Thymus (tissue), 11 donors: ENCODE data around the gene PPIL1. TPM values are rescaled to one million over a fixed set of nuclear protein-coding genes. Genes with fewer than 3 reads are reported as not detected.

Source experiments
- DNase-seq, 9 donors: peaks; one replicate each; pipeline ENCODE4 v3.0.0-alpha.2; 2013; ENCODE audit warnings: low spot score in 9 of 9, low read depth in 6 of 9, missing footprints in 1 of 9
- H3K27ac ChIP-seq, 2 donors: one replicate each; pipeline ENCODE4 v1.5.1; 2013; ENCODE audit warnings: control low read depth in 1 of 2, low read depth in 1 of 2, low read length in 1 of 2, mild to moderate bottlenecking in 1 of 2, moderate library complexity in 1 of 2
- H3K27me3 ChIP-seq, 2 donors: one replicate each; pipeline ENCODE4 v1.5.1; 2013; ENCODE audit warnings: low read length in 1 of 2; ENCODE audit not compliant: control insufficient read depth in 2 of 2, insufficient read depth in 1 of 2
- H3K36me3 ChIP-seq, 2 donors: one replicate each; pipeline ENCODE4 v1.5.1; 2013; ENCODE audit warnings: low read length in 1 of 2, mild to moderate bottlenecking in 1 of 2, moderate library complexity in 1 of 2; ENCODE audit not compliant: control insufficient read depth in 2 of 2, insufficient read depth in 2 of 2
- H3K4me1 ChIP-seq, 2 donors: one replicate each; pipeline ENCODE4 v1.5.1; 2013; ENCODE audit warnings: low read length in 2 of 2; ENCODE audit not compliant: control insufficient read depth in 2 of 2, insufficient read depth in 2 of 2
- H3K4me3 ChIP-seq, 2 donors: one replicate each; pipeline ENCODE4 v1.5.1; 2013; ENCODE audit warnings: low read length in 2 of 2, control low read depth in 1 of 2, mild to moderate bottlenecking in 1 of 2
- H3K9me3 ChIP-seq, 2 donors: one replicate each; pipeline ENCODE4 v1.5.1; 2013; ENCODE audit warnings: low read length in 1 of 2, mild to moderate bottlenecking in 1 of 2; ENCODE audit not compliant: control insufficient read depth in 2 of 2, insufficient read depth in 1 of 2
- WGBS: extraction: QIAGEN DNeasy Blood & Tissue Kit; methylation state at CpG from one replicate; pipeline ENCODE4 v1.1.7; 2013; 5-methylcytosine and 5-hydroxymethylcytosine counted together
- polyA plus RNA-seq: library from polyadenylated mRNA; stranded (reverse); fragments of 200-250 nt; gene quantifications from one replicate; pipeline ENCODE4 v1.2.3, GENCODE V29; 2013
- total RNA-seq: library from RNA; stranded (reverse); fragments of 120-200 nt; gene quantifications from one replicate; pipeline ENCODE4 v1.2.4, GENCODE V29; 2013
- donor health status: healthy.

The PPIL1 gene
- total and polyA plus RNA-seq, 2 donors, result 22.5 to 29.8 TPM

DNA sequence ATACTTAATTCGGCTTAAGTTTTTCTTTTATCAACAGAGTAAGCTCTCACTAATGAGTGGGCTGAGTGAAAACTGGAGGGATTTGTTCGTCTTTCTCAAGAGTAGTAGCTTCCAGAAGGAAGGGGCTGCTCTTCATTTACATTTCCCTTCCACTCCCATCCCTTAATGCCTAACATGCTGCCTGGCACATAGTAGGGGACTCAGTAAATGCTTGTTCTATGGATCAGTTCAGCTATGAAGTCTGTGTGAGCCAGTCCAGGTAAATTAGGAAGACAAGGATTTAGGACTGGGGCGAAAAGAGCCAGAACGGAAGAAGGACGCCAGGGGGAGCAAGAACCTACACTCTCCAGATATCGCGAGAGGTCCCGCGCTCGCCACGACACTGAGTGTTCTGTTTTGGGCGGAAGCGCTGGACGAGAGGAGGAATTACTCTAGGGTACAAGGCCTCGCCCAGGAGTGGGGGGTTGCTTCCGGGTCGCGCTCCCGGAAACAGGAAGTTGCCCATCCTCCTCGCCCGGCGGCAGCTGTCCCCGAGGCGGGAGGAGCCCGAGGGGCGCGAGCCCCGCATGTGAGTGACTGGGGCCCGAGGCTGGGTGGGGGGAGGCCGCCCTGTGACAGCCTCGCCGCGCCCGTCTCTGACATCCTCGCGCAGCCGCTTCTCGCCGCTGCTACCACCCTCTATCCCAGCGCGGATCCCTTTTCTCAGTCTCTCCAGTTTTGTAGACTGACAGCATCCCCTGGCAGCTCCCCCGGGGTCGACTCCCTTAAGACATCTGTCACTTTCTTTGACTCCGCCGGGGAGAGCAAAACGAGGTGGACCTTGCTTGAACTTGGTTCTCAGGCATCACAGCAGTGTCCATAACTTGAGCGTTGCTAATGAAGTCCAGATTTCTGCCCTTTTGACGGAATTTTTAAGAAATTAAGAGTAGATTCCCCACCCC lies 11.1 kb upstream of the PPIL1 start, which contains the start of gene C6orf89:
Gene C6orf89 (plus strand): TSS at position 492 of the 941 bp plus-strand sequence. CDS start 13,493 bp downstream, outside the sequence.
- WGBS, result 4% methylated on average over 48 of the region's 48 CpGs
- peak within 1 kb of the TSS; percentile 79 to 92 for H3K27ac ChIP-seq
- H3K4me1 ChIP-seq, result peaks cover 5 to 12% of the 10 kb centered on the region in 2 donors
- peak; percentile 92 to 99 (median 96) for DNase-seq
- peak within 1 kb of the TSS; percentile 79 to 89 for H3K4me3 ChIP-seq
- H3K27me3 ChIP-seq, result no peaks in the 10 kb centered on the region
- no peaks in the 10 kb centered on the region for H3K9me3 ChIP-seq
- no peaks in the 10 kb centered on the region for H3K36me3 ChIP-seq

DNA sequence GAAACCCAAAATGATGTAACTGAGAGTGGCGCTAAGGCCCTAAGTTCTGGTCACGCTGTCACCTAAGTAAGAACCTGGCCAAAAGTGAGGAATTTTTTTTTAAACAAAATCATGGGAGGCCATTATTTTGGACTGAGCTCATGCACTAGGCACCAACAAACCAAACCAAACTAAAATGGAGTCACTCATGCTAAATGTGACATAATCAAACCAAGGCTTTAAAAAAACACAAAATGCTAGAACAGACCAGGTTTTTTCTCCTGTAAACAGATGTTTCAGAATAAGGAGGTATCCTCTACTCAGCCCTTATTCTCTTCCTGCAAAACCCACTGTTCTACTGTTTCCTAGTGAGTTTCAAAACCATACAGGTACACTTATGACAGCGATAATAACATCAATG lies 10.0 kb upstream of the PPIL1 start:
- no peaks in the 10 kb centered on the region for H3K36me3 ChIP-seq
- WGBS, result over 99% methylated on average over 3 of the region's 3 CpGs
- no peaks in the 10 kb centered on the region for H3K9me3 ChIP-seq
- no peaks in the 10 kb centered on the region for H3K27me3 ChIP-seq
- H3K4me3 ChIP-seq, result no peak overlapping the region
- H3K27ac ChIP-seq, result no peak overlapping the region
- H3K4me1 ChIP-seq, result peaks cover 5 to 12% of the 10 kb centered on the region in 2 donors
- no peak for DNase-seq

DNA sequence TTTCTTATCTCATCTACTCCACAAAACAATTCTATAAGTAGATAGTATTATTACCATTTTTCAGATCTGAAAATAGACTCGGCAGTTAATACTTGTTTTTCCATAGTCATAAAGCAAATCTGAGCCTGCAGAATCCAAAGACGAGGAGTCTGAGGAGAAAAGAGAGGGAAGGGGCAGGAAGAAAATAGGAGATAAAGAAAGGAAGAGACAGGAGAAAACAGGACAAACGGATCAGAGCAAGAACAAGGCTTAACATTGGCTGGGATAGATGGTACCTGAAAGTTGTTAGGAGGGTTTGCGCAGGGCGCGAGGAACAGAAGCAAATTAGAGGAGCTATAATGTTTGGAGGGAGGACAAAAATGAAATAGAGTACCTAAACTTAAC lies 639 bp upstream of the PPIL1 start:
- WGBS, result 54% methylated on average over 6 of the region's 6 CpGs
- peak overlapping the region; percentile 68 to 96 for H3K4me3 ChIP-seq

DNA sequence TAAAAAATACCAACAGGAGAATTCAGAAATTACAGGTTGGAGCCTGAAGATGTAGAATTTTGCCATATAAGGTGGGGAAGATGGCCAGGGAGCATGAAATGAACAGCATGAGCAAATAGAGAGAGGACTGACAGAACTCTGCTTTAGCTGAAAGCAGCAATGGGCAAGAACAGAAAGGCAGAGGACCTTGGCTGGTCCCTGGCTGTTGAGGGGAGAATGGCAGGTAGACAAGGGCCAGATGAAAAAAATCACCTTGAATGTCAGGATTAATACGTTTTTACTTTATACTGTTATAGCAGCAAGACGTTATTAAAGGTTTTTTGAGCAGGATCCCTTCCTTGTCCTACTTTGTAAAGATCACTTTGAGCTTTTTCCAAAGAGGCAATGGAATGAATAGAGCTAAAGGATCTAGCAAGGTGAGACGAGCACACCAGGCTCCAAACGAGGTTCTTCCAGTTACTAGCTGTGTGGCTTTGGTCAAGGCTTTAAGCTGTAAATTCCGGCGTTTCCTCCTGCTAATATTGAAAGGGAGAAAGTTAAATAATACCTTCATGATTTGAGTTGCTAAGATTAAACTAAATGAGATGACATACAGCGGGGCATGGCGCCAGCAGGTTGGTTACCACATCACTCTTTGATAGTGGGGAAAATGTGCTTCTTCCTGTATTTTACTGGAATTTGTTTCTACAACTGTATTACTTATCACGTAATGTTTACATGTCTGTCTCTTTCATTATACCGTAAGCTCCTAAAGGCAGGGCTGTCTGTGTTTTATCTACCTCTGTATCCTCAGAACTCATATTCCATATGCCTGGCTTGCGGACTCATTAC lies 776 bp downstream of the PPIL1 start:
- Histone ChIP-seq H3K4me1 (peaks cover 14 to 21% of the 10 kb centered on the region in 2 donors), H3K9me3 (no peaks in the 10 kb centered on the region), H3K36me3 (peaks cover 13 to 21% of the 10 kb centered on the region in 2 donors), H3K27me3 (no peaks in the 10 kb centered on the region), H3K27ac (peak overlapping the region in 1 of 2 donors; percentile 85), H3K4me3 (peak overlapping the region; percentile 68 to 96)
- DNase-seq, result no peak
- 30% methylated on average over 11 of the region's 11 CpGs for WGBS

More for the DNA sequence above, 639 bp upstream of the PPIL1 start:
- no peaks in the 10 kb centered on the region for H3K27me3 ChIP-seq
- peaks cover 14 to 21% of the 10 kb centered on the region in 2 donors for H3K4me1 ChIP-seq
- H3K36me3 ChIP-seq, result peaks cover 5 to 9% of the 10 kb centered on the region in 2 donors
- no peak for DNase-seq
- H3K9me3 ChIP-seq, result no peaks in the 10 kb centered on the region
- peak overlapping the region in 1 of 2 donors; percentile 85 for H3K27ac ChIP-seq

DNA sequence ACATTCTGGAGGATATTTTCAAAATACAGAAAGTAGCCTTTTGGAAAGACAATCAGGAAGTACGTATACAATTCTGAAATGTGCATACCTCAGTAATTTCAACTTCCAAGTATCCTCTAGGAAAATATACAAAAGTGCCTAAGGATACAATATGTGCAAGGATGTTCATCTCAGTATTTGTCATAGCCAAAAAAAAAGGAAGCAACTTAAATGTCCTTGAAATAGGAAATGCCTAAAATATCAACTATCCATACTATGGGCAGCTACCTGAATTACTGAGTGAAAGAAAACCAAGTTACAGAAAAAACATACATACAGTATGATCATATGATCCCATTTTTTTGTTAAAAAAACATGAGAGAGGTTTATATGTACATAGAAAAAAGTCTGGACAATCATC lies 1.5 kb downstream of the PPIL1 start:
- peaks cover 14 to 21% of the 10 kb centered on the region in 2 donors for H3K4me1 ChIP-seq
- DNase-seq, result no peak
- no peak overlapping the region for H3K27ac ChIP-seq
- H3K9me3 ChIP-seq, result no peaks in the 10 kb centered on the region
- H3K36me3 ChIP-seq, result peaks cover 17 to 27% of the 10 kb centered on the region in 2 donors
- no peaks in the 10 kb centered on the region for H3K27me3 ChIP-seq
- 97% methylated on average over 1 of the region's 1 CpG for WGBS
- no peak overlapping the region for H3K4me3 ChIP-seq

DNA sequence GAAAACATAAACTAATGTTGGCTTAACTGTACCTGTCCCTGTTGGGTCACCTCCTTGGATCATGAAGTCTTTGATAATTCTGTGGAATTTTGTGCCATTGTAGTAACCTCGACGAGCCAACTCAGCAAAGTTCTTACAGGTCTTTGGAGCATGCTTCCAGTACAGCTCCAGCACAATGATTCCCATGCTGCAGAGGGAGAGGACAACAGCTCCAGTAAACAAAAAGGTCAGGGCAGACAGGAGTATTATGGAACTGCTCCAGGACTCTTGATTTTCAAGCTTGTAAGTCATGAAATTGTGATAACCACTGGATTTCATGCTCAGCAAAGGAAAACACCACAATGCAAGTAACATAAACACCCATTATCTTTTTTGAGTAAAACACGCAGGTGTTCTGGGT lies 2.9 kb downstream of the PPIL1 start:
- H3K27ac ChIP-seq, result no peak overlapping the region
- H3K9me3 ChIP-seq, result no peaks in the 10 kb centered on the region
- peaks cover 14 to 21% of the 10 kb centered on the region in 2 donors for H3K4me1 ChIP-seq
- 97% methylated on average over 3 of the region's 3 CpGs for WGBS
- H3K4me3 ChIP-seq, result no peak overlapping the region
- DNase-seq, result no peak
- peaks cover 20 to 40% of the 10 kb centered on the region in 2 donors for H3K36me3 ChIP-seq
- H3K27me3 ChIP-seq, result no peaks in the 10 kb centered on the region

DNA sequence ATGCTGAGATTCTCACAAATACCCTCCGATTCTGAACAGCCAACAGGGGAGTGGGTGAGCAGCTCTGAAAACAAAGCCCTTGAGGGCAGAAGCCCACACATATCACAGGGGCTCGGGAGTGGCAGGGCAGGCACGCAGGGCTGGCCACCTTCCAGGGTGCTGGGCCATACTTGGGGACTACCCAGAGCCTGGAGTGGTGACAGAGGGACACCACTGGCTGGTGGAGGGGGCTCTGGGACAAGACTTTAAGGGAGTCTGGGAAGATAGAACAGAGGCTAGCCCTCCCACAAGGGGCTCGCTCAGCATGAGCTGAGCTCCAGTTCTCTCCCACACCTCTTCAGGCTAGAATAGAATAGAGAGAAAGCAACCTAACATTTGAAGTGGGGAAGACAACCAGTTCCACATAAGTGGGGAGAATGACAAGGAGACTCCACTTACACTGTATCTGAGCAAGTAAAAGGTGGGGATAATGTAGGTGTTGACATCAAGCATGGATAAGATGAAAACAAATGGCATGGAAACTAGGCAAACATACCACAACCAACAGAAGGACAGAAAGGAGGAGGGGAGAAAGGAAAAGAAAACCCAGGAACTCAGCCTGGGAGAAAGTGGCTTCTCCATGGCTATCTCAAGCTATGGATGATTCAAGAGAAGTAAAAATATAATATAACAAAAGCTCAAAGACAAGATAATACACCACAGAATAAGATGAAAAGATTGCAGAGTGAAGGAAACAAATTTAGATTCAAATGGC lies 7.0 kb downstream of the PPIL1 start:
- WGBS, result 97% methylated on average over 4 of the region's 4 CpGs
- H3K27me3 ChIP-seq, result no peaks in the 10 kb centered on the region

DNA sequence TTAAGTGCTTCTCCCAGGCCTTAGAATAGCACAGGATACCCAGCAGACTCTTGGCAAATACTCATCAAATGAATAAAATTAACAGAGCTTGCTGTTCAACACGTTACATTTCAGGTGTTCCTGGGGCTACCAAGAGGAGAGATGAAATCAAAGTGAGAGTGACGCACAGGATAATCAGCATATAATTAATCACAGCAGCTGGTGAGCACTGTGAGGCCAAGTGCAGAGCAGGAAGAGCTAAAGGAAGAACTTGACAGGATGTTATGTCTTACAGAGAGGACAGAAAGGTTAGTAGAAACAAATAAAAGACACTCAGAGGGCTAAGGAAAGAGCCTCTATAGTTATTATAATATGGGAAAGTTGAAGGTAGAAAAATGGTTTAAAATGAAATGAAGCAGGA lies 8.8 kb downstream of the PPIL1 start:
- peaks cover 35 to 80% of the 10 kb centered on the region in 2 donors for H3K36me3 ChIP-seq
- H3K4me1 ChIP-seq, result peaks cover 0 to 2% of the 10 kb centered on the region in 2 donors
- no peak overlapping the region for H3K27ac ChIP-seq
- no peak overlapping the region for H3K4me3 ChIP-seq
- 94% methylated on average over 2 of the region's 2 CpGs for WGBS
- H3K27me3 ChIP-seq, result no peaks in the 10 kb centered on the region
- no peaks in the 10 kb centered on the region for H3K9me3 ChIP-seq
- DNase-seq, result no peak

More for the DNA sequence above, 7.0 kb downstream of the PPIL1 start:
- Histone ChIP-seq H3K4me3 (no peak overlapping the region), H3K9me3 (no peaks in the 10 kb centered on the region), H3K36me3 (peaks cover 29 to 72% of the 10 kb centered on the region in 2 donors), H3K4me1 (peaks cover 0 to 6% of the 10 kb centered on the region in 2 donors), H3K27ac (no peak overlapping the region)
- DNase-seq, result no peak
